ENCODE measurements around the gene RPL39L.
"Not testable (repeated sequence)": the region's sequence is repeated elsewhere in the genome, so short reads cannot be mapped to it uniquely, and the experiment has no call there.

The RPL39L gene

DNA sequence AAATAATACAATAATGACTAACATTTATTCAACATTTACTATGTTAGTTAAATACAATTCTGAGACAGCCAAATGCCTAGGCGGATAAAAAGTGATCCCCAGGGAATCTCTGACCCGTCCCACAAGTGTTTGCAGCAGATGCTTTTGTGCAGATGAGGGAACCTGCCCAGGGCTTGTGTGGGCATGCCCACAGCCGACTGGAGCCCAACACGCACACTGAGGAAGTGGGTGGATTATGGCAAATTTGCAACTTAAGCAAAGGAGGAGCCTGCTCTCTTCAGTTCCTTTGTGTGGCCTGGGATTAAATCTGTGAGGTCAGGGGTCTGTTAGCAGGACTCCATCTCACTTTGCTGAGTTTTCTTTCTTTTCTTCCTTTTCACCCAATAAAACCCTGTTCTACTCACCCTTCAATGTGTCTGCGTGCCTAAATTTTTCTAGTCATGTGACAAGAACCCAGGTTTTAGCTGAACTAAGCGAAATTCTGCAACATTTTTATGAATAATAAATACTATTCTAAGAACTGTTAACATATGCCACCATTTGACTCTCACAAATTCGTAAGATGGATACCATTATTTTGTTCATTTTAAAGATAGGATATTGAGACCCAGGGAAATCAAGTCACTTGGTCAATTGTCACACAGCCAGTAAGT lies 44.0 kb upstream of the RPL39L start:
- TF ChIP-seq, protein P1, sequence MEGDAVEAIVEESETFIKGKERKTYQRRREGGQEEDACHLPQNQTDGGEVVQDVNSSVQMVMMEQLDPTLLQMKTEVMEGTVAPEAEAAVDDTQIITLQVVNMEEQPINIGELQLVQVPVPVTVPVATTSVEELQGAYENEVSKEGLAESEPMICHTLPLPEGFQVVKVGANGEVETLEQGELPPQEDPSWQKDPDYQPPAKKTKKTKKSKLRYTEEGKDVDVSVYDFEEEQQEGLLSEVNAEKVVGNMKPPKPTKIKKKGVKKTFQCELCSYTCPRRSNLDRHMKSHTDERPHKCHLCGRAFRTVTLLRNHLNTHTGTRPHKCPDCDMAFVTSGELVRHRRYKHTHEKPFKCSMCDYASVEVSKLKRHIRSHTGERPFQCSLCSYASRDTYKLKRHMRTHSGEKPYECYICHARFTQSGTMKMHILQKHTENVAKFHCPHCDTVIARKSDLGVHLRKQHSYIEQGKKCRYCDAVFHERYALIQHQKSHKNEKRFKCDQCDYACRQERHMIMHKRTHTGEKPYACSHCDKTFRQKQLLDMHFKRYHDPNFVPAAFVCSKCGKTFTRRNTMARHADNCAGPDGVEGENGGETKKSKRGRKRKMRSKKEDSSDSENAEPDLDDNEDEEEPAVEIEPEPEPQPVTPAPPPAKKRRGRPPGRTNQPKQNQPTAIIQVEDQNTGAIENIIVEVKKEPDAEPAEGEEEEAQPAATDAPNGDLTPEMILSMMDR (IDR thresholded peaks at IDR 0.05; ENCODE audit: insufficient read depth, low read depth, low read length, missing control alignments) = no peak
- DNase-seq (ENCODE audit: low read depth) = peak; percentile 94
- H3K4me3 ChIP-seq (ENCODE audit: low read length) = no peak overlapping the region

DNA sequence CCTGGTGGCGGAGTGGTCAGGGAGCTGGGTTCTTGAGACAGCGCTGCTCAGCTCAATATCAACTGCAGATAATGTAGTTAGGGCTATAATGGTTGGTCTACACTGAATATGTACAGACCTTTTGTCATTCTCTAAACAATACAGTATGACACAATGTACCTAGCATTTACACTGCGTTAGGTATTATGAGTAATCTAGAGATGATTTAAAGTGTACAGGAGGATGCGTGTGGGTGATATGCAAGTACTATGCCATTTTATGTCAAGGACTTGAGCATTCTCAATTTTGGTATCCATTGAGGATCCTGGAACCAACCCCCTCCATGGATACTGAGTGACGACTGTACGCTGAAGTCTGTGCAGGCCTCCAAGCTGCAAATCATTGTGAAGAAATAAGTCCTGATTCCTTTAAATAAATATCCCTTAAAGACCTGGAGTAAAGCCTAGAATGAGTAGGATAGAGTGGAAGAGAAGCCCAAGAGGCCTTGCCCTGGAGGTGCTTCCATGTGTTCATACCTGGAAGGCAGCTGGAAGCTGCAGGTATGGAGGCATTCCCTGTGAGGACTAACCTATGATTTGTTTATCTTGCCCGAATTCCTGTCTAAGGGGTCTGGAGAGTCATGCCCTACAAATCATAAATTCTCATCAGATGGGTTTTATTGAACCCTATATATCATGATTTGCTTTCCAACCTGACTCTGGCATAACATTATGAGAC lies 42.3 kb upstream of the RPL39L start:
- peak; percentile 74 for DNase-seq (ENCODE audit: low read depth)
- no peak overlapping the region for H3K4me3 ChIP-seq (ENCODE audit: low read length)
- TF ChIP-seq, protein P1 (IDR thresholded peaks at IDR 0.05; ENCODE audit: insufficient read depth, low read depth, low read length, missing control alignments) = no peak

DNA sequence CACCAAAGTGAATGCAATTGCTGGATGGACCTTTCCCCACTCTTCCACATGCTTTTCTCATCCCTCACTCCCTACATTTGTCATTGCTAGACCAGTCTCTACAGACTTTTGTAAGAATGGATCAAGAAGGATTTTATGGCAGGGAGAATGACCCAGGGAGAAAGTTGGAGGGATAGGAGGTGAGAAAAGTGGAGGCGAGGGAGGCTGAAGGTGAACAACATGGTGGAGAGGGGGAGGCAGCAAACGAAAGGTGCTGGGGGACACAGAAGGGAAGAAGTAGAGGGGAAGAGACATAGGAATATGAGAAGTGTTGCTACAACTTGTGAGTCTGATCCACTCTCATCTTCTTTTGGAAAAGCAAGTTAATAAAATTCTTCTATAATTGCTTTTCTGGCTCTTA lies 33.6 kb upstream of the RPL39L start:
- H3K4me3 ChIP-seq (ENCODE audit: low read length) = no peak overlapping the region
- TF ChIP-seq, protein P1 (IDR thresholded peaks at IDR 0.05; ENCODE audit: insufficient read depth, low read depth, low read length, missing control alignments) = no peak
- no peak for DNase-seq (ENCODE audit: low read depth)

DNA sequence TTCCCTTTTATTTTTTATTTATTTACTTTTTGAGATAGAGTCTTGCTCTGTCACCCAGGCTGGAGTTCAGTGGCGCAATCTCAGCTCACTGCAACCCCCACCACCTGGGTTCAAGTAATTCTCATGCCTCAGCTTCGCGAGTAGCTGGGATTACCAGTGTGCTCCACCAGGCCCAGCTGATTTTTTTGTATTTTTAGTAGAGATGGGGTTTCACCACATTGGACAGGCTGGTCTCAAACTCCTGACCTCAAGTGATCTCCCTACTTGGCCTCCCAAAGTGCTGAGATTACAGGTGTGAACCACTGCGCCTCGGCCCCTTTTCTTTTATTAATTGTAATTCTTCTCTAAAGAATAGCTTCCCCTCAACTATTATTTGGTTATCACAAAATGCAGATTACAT lies 31.6 kb upstream of the RPL39L start:
- not testable (repeated sequence) for H3K4me3 ChIP-seq (ENCODE audit: low read length); DNase-seq (ENCODE audit: low read depth)

DNA sequence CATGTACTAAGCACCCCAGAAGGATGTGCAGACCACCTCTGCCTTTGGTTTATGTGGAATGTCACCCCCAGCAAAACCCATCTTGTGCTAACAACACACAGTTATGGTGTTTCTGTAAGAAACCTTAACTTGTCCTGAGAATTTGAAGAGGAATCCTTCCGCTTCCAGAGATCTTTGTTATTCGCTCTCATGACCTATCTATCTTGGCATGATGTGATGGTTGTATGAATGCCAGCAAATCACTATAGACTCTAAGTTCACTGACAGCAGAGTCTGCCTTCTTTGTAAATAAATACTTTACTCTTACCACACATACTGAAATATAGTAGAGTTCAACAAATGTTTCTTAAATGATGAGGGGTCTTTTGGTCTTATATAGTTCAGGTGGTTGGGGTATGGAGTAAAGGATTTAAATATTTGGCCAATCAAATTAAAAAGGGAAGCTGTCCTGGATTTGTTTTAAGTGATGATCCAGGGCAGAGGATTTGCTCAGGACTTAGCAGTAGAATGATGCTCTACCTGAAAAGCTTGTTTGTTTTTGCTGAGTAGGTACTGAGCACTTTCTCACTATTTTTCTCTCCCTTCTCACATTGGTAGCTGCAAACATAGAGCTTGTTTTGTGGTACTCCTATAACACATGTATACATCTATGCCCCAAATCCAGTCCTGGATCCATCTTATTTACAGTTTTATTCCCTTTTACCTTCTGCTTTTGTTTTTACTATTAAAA lies 30.1 kb upstream of the RPL39L start:
- TF ChIP-seq, protein P1 (IDR thresholded peaks at IDR 0.05; ENCODE audit: insufficient read depth, low read depth, low read length, missing control alignments) = no peak
- DNase-seq (ENCODE audit: low read depth) = peak; percentile 61
- H3K4me3 ChIP-seq (ENCODE audit: low read length) = no peak overlapping the region

DNA sequence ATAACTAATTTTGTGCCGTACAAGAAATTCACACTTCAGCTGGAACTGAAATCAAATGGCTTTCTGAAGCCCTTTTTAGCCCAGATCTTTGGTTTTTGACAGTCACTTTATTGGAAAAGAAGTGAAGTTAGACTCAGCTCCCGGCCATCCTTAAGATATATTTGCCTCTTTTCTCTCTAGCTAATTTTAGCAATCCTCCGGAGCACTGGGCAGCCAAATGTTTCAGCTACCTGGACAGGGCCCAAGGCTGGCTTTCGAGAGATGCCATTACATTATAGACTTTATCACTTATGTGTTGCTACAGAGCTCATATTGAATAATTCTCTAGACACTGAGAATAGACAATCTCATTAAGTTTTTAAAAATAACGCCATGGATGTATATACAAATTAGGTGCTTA lies 28.5 kb upstream of the RPL39L start:
- TF ChIP-seq, protein P1 (IDR thresholded peaks at IDR 0.05; ENCODE audit: insufficient read depth, low read depth, low read length, missing control alignments) = no peak
- no peak for DNase-seq (ENCODE audit: low read depth)
- H3K4me3 ChIP-seq (ENCODE audit: low read length) = no peak overlapping the region

DNA sequence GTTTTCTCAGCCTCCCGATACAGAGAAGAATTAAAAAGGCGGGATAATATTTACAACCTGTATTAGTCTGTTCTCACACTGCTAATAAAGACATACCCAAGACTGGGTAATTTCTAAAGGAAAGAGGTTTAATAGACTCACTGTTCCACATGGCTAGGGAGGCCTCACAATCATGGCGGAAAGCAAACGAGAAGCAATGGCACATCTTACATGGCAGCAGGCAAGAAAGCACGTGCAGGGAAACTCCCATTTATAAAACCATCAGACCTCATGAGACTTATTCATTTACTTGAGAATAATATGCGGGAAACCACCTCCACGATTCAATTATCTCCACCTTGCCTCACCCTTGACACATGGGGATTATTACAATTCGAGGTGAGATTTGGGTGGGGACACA lies 27.5 kb upstream of the RPL39L start:
- no peak for DNase-seq (ENCODE audit: low read depth)
- TF ChIP-seq, protein P1 (IDR thresholded peaks at IDR 0.05; ENCODE audit: insufficient read depth, low read depth, low read length, missing control alignments) = no peak

More for the DNA sequence above, 27.5 kb upstream of the RPL39L start:
- no peak overlapping the region for H3K4me3 ChIP-seq (ENCODE audit: low read length)
